Thyroid gland (tissue), 4 donors: Measurements from ENCODE around the gene ARHGEF5.

ENCODE experiments used
- CTCF ChIP-seq, 6 experiments: fragments of 200-600 bp in 3 of 6; fragments of 450-650 bp in 3 of 6; sonication (generic) in 3 of 6; IDR thresholded peaks; one replicate each; pipeline ENCODE4 v1.5.1; 2016 to 2019; ENCODE audit warnings: antibody characterized with exemption in 6 of 6, mild to moderate bottlenecking in 2 of 6, inconsistent platforms in 1 of 6, moderate library complexity in 1 of 6
- POLR2A ChIP-seq, 2 donors: fragments of 450-650 bp; IDR thresholded peaks; one replicate each; pipeline ENCODE4 v1.6.1; 2017; ENCODE audit warnings: antibody characterized with exemption in 2 of 2, mild to moderate bottlenecking in 2 of 2, moderate library complexity in 1 of 2

- TF ChIP-seq POLR2A (IDR thresholded peaks at IDR 0.05) (no peak), CTCF (IDR thresholded peaks at IDR 0.05) (no peak)
These were observed 24.7 kb downstream of the ARHGEF5 start for GRCh38 chr7:144379776-144380384.
